ENCODE measurements around the gene RGMB. TPM values are rescaled to one million over a fixed set of nuclear protein-coding genes. Genes with fewer than 3 reads are reported as not detected.
A peak's percentile ranks its signal among the peaks of the same experiment; 100 is the strongest.

Gene RGMB
- polyA plus RNA-seq, 3 donors, result 5.4 to 12.6 (median 5.9) TPM

- 81 to 87% (median 85%) methylated on average over 6 of the region's 6 CpGs for WGBS, 3 donors
Measured at GRCh38 chr5:98763001-98763630, 10.3 kb upstream of the RGMB start.

GRCh38 chr5:98765815-98766214 lies 7.6 kb upstream of the RGMB start:
- WGBS, 3 donors, result 93 to 97% (median 93%) methylated on average over 4 of the region's 4 CpGs
- H3K27ac ChIP-seq (ENCODE audit: low read depth, low read length), result no peak overlapping the region

More at GRCh38 chr5:98763001-98763630, 10.3 kb upstream of the RGMB start:
- H3K27ac ChIP-seq (ENCODE audit: low read depth, low read length), result no peak overlapping the region

- no peak overlapping the region for H3K27ac ChIP-seq (ENCODE audit: low read depth, low read length)
- WGBS, 3 donors, result 43 to 74% (median 54%) methylated on average over 2 of the region's 2 CpGs
Measured at GRCh38 chr5:98767581-98767980, 5.9 kb upstream of the RGMB start.

- 0 to 1% (median 0%) methylated on average over 34 of the region's 34 CpGs for WGBS, 3 donors
- H3K27ac ChIP-seq (ENCODE audit: low read depth, low read length), result no peak overlapping the region
Measured at GRCh38 chr5:98768160-98768959, 5.1 kb upstream of the RGMB start.

GRCh38 chr5:98768960-98769209 lies 4.6 kb upstream of the RGMB start:
- H3K27ac ChIP-seq (ENCODE audit: low read depth, low read length), result no peak overlapping the region
- 0 to 2% (median 1%) methylated on average over 20 to 31 of the region's 31 CpGs for WGBS, 3 donors

- 0 to 1% (median 0%) methylated on average over 47 to 55 of the region's 55 CpGs for WGBS, 3 donors
- H3K27ac ChIP-seq (ENCODE audit: low read depth, low read length), result no peak overlapping the region
Measured at GRCh38 chr5:98769210-98769958, 4.1 kb upstream of the RGMB start.

GRCh38 chr5:98769959-98770208 lies 3.6 kb upstream of the RGMB start:
- 0 to 1% (median 0%) methylated on average over 12 of the region's 12 CpGs for WGBS, 3 donors
- no peak overlapping the region for H3K27ac ChIP-seq (ENCODE audit: low read depth, low read length)

- WGBS, 3 donors, result 0 to 1% (median 0%) methylated on average over 39 of the region's 39 CpGs
- H3K27ac ChIP-seq (ENCODE audit: low read depth, low read length), result no peak overlapping the region
Measured at GRCh38 chr5:98770209-98770910, 3.1 kb upstream of the RGMB start.

GRCh38 chr5:98770911-98771322 lies 2.5 kb upstream of the RGMB start:
- H3K27ac ChIP-seq (ENCODE audit: low read depth, low read length), result no peak overlapping the region
- 0 to 1% (median 0%) methylated on average over 6 of the region's 6 CpGs for WGBS, 3 donors

GRCh38 chr5:98771382-98772109 lies 1.9 kb upstream of the RGMB start:
- WGBS, 3 donors, result 3 to 4% (median 4%) methylated on average over 18 of the region's 18 CpGs
- H3K27ac ChIP-seq (ENCODE audit: low read depth, low read length), result no peak overlapping the region

GRCh38 chr5:98772415-98773213 lies 849 bp upstream of the RGMB start:
- H3K27ac ChIP-seq (ENCODE audit: low read depth, low read length), result no peak overlapping the region
- 5 to 14% (median 12%) methylated on average over 34 of the region's 34 CpGs for WGBS, 3 donors

GRCh38 chr5:98773214-98773463 lies 324 bp upstream of the RGMB start:
- 0 to 1% (median 1%) methylated on average over 16 of the region's 16 CpGs for WGBS, 3 donors
- no peak overlapping the region for H3K27ac ChIP-seq (ENCODE audit: low read depth, low read length)

- 0 to 1% (median 1%) methylated on average over 58 to 64 of the region's 64 CpGs for whole genome bisulfite sequencing, 3 donors
- peak overlapping the region; percentile 52 for H3K27ac ChIP-seq (ENCODE audit: low read depth, low read length)
Measured at GRCh38 chr5:98774192-98775033, 950 bp downstream of the RGMB start.

GRCh38 chr5:98775246-98776065 lies 2.0 kb downstream of the RGMB start:
- no peak overlapping the region for H3K27ac ChIP-seq (ENCODE audit: low read depth, low read length)
- 32 to 78% (median 75%) methylated on average over 12 of the region's 12 CpGs for WGBS, 3 donors

GRCh38 chr5:98776066-98776705 lies 2.7 kb downstream of the RGMB start:
- no peak overlapping the region for H3K27ac ChIP-seq (ENCODE audit: low read depth, low read length)
- WGBS, 3 donors, result 49 to 74% (median 65%) methylated on average over 7 of the region's 7 CpGs

GRCh38 chr5:98777295-98777694 lies 3.8 kb downstream of the RGMB start:
- 86 to 90% (median 86%) methylated on average over 4 of the region's 4 CpGs for WGBS, 3 donors

More at GRCh38 chr5:98777295-98777694, 3.8 kb downstream of the RGMB start:
- no peak overlapping the region for H3K27ac ChIP-seq (ENCODE audit: low read depth, low read length)

Measured in adipose tissue (tissue), 3 donors.